NB4 (cell line): ENCODE data around the gene MMP21.

ENCODE experiments used
- CTCF ChIP-seq: IDR thresholded peaks from one replicate; pipeline ENCODE4 v1.5.1; 2012; ENCODE audit warnings: low read depth, low read length
- MAX ChIP-seq: IDR thresholded peaks from 2 replicates; pipeline ENCODE4 v1.6.1; 2011; ENCODE audit warnings: low read depth, low read length

- TF ChIP-seq CTCF (no peak), MAX (no peak)
Measured at GRCh38 chr10:125799451-125800182, 24.0 kb upstream of the MMP21 start.
